GM12864 (cell line): ENCODE data around the gene DCTN1.

Experiments
- DNase-seq: peaks from one replicate; pipeline ENCODE4 v3.0.0-alpha.2; 2011; ENCODE audit warnings: low read depth
- H3K4me3 ChIP-seq: 2 replicates; pipeline ENCODE4 v1.5.1; 2011; ENCODE audit warnings: mild to moderate bottlenecking, low read depth, low read length, control low read depth
- TF ChIP-seq, protein P1 (sequence below): IDR thresholded peaks from 2 replicates; pipeline ENCODE4 v1.5.1; 2011; ENCODE audit warnings: low read depth, mild to moderate bottlenecking, moderate library complexity, low read length, control low read depth, inconsistent platforms; ENCODE audit errors: missing control alignments

DCTN1 gene

DNA sequence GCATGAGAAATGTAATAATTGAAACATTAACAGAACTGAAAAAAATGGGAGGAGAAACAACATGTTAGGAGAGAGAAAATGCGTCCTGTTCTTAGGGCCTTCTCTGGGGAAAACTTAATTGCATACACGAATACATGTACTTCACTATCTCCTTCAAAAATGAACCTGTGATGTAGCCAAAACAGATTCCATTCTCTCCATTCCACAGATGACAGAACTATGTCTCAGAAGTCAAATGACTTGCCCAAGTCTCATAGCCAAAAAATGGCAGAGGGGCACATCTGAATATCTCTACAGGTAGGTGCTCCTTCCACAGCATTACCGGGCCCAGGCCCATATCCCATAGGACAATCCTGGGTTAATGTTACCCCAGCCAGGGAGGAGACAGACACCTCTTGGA is 3.9 kb upstream of the DCTN1 start:
- TF ChIP-seq, protein P1, sequence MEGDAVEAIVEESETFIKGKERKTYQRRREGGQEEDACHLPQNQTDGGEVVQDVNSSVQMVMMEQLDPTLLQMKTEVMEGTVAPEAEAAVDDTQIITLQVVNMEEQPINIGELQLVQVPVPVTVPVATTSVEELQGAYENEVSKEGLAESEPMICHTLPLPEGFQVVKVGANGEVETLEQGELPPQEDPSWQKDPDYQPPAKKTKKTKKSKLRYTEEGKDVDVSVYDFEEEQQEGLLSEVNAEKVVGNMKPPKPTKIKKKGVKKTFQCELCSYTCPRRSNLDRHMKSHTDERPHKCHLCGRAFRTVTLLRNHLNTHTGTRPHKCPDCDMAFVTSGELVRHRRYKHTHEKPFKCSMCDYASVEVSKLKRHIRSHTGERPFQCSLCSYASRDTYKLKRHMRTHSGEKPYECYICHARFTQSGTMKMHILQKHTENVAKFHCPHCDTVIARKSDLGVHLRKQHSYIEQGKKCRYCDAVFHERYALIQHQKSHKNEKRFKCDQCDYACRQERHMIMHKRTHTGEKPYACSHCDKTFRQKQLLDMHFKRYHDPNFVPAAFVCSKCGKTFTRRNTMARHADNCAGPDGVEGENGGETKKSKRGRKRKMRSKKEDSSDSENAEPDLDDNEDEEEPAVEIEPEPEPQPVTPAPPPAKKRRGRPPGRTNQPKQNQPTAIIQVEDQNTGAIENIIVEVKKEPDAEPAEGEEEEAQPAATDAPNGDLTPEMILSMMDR, result no peak
- no peak for DNase-seq
- no peak overlapping the region for H3K4me3 ChIP-seq

DNA sequence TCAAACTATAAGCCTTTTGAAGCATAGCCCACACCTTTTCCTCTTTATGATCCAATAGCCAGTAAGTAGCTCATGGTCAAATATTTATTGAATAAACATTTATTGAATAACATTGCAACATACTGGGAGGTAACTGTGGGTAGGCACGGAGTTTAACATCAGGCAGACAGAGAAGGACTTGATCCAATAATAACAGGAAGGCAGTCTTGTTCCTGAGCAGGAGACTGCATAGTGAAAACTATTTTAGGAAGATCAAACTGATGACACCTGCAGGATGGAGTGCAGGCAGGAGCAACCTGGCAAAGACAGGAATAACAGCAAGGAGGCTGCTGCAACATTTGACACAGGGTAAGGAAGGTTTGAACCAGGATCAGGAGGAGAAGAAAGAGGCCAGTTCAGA is 3.1 kb upstream of the DCTN1 start:
- TF ChIP-seq, protein P1, result no peak
- no peak for DNase-seq
- no peak overlapping the region for H3K4me3 ChIP-seq

DNA sequence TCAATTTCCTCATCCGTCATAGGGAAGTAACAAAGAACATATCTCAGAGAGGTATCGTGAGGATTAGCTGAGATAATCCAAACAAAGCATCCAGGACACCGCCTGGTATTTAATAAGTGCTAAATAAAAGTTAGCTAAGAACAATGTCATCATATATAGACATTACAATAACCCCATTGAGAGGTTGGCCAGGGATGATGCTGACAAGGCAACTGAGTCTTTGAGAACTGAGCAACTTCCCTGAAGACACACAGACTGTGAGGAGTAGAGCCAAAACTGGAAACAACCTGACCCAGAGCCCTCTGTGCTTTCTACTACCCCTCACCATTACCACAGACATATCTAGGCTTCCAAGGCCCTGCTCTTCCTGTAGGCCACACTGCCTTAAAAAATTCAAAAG is 1.6 kb upstream of the DCTN1 start:
- DNase-seq, result no peak
- TF ChIP-seq, protein P1, result no peak
- no peak overlapping the region for H3K4me3 ChIP-seq

DNA sequence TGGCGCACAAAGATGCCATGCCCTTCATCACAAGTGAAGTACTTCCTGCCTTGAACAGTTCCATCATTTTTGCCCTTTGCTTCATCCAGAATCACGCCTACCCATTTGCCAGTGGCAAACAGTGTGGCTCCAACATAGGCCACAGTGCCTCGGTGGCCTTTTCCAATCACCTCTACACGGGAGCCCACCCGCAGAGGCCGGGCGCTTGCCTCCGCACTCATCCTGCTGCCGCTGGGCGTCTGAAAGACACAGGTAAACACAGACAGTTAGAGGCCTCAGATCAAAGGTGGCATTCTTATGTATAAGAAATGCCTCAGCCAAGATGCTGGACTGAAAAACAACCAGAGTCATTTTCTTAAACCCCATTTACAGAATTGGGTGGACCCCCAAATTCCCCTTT is 2.1 kb downstream of the DCTN1 start:
- TF ChIP-seq, protein P1, result no peak
- no peak overlapping the region for H3K4me3 ChIP-seq
- no peak for DNase-seq

DNA sequence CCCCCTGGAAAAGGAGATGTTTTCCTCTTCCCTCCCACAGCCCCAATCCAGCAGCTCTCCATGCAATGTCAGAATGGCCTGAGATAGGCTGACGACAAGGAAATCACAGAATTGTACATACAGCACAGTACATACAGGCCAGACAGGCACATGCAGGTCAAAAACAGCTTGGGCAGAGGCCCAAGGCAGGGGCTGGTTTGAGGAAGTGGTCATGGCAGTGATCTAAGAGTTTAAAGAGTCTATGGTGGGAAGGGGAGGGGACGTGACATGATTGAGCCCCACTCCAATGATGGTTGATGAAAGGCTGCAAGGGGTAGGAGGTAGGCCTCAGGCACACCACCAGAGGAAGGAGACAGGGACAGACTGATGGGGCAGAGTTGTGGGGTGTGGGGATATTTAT is 4.3 kb downstream of the DCTN1 start:
- no peak overlapping the region for H3K4me3 ChIP-seq
- TF ChIP-seq, protein P1, result no peak
- no peak for DNase-seq

DNA sequence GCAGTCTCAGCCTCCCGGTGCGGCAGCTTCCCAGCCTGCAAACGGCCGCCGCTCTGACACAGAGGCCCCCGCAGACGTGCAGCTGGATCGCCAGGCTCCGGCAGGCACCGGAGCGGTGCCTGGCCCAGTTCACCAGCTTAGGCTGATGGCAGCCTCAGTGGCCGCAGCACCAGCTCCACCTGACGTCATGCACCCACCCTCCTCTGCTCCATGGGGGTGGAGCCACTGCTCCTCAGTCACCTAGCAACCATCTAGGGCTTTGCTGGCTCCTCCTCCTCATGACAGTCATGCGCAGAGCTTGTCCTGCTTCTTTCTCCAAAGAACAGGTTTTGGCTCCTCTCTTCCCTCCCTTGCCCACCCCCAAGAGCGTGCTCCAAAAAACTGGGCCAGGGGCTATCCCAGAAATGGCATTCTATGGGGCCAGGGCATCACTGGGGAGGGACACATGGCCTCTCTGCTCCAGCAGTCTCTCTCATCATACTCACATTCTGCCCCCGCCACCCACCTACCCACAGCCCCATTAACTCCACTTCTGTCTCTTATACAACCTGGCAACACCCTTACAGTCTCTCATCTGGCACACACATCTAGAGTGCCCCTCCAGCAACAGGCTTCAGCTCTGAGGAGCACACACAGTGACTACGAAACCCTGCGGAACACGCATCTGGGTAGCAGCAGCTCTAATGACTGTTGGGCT is 5.5 kb downstream of the DCTN1 start:
- TF ChIP-seq, protein P1, result no peak
- DNase-seq, result no peak
- no peak overlapping the region for H3K4me3 ChIP-seq

DNA sequence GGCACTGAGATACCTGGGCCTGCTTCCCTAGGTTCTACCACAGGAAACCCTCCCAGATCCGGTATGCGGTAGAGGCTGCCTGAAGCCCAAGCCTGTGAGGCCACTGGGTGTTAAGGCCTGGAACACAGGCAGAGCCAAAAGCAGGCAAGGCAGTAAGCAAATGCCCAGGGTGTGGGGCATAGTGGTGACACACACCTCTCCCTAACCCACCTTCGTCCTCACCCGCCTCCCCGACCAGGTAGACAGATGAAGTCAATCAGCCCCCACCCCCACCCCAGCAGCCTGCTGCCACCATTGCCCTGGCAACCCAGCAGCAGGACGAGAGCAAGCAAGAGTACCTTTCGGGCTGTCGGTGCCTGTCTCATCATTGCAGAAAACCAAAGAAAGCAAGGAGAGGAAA is 6.1 kb downstream of the DCTN1 start:
- DNase-seq, result no peak
- TF ChIP-seq, protein P1, result no peak
- no peak overlapping the region for H3K4me3 ChIP-seq
